IPS DF 4.7 (cell line): ENCODE results near the gene UBASH3A.
"Not testable (repeated sequence)": the region's sequence is repeated elsewhere in the genome, so short reads cannot be mapped to it uniquely, and the experiment has no call there.

Experiments
- DNase-seq: peaks from one replicate; pipeline ENCODE4 v3.0.0-alpha.2; 2013; ENCODE audit warnings: low spot score; ENCODE audit errors: extremely low read depth

The UBASH3A gene

DNA sequence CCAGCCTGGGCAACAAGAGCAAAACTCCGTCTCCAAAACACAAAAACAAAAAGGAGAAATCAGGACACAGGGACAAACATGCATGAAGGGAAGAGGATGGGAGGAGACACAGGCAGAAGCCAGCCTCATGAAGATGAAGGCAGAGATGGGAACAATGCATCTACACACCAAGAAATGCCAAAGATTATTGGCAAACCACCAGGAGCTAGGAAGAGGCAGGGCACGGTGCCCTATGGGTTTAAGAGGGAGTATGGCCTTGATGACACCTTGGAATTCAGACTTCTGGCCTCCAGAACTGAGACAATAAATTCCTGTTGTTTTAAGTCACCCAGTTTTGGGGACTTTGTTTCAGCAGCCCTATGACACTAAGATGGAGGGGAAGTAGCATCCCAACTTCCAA lies 13.0 kb upstream of the UBASH3A start:
- DNase-seq, result no peak

DNA sequence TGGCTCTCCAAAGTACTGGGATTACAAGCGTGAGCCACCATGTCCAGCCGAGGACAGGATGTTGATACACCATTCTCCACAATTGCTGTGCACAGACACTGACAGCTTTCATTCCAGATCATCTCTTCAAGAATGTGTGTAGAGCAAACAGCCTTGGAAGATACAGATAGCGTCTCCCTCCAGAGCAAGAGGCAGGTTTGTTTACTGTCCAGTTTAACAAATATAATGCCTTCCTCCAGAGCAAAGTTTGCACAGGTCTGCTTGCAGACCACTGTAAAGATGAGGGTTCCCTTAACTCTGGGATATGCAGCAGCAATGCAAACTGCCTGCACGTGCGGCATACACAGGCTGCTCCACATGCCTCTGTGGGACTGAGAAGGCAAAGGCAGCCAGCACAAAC lies 12.4 kb upstream of the UBASH3A start:
- DNase-seq, result no peak

DNA sequence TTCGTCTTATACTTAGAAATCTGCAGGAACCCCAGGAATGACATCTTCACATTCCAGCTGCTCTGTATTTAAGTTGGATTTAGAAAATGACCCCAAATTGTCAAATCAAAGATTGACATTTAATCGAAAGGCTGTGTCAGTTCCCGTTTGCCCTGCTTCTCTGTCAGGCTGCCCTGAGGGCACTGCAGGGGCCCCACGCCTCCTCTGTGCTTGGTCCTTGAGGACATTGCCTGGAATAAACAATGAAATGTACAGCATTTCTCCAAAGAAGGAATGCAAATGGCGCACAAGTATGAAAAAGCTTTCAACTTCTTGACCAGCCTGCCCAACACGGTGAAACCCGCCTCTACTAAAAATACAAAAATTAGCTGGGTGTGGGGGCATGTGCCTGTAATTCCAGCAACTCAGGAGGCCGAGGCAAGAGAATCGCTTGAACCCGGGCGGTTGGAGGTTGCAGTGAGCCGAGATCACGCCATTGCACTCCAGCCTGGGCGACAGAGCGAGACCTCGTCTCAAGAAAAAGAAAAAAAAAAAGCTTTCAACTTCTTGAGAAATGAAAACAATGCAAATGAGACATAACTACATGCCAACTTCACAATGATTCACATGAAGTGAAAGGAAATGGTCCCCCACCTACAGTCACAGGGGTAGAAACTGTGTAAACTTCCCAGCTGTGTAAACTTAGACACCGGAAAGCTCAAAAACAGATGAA lies 10.8 kb upstream of the UBASH3A start:
- DNase-seq, result no peak

DNA sequence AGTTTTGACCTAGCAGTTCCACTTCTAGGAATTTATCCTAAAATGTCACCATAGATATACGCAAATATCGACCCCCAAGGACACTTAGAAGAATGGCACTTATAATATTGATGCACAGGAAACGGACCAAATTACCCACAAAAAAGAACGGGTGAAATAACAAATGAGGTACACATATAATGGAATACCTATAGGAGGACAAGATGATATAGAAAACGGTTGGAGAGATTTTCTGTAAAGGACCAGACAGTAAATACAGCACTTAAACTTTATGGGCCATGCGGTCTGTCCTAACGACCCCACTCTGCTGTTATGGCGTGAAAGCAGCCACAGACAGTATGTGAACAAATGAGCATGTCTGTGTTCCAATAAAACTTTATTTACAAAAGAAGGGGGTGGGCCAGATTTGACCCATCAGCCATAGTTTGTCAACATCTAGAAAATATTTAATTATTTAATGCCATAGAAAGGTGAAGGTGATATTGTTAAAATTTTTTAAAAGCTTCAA lies 10.2 kb upstream of the UBASH3A start:
- DNase-seq, result no peak

DNA sequence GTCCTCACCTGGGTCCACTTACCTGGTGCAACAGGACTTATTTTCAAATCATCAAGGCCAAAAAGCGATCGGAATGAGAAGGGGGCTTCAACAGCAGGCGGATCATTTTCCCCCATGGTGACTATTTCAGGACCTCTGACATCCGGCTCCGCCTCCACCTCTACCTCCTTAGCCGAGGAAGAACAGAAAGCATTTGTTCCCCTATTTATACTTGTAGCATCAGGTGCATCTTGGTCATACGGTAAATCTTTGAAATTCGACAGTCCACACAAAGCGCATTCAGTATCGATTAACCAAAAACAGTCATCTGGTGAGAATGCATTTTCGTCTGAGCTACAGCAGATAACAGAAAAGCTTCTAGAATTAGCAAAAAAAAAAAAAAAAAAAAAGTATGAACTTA lies 8.4 kb upstream of the UBASH3A start:
- no peak for DNase-seq

DNA sequence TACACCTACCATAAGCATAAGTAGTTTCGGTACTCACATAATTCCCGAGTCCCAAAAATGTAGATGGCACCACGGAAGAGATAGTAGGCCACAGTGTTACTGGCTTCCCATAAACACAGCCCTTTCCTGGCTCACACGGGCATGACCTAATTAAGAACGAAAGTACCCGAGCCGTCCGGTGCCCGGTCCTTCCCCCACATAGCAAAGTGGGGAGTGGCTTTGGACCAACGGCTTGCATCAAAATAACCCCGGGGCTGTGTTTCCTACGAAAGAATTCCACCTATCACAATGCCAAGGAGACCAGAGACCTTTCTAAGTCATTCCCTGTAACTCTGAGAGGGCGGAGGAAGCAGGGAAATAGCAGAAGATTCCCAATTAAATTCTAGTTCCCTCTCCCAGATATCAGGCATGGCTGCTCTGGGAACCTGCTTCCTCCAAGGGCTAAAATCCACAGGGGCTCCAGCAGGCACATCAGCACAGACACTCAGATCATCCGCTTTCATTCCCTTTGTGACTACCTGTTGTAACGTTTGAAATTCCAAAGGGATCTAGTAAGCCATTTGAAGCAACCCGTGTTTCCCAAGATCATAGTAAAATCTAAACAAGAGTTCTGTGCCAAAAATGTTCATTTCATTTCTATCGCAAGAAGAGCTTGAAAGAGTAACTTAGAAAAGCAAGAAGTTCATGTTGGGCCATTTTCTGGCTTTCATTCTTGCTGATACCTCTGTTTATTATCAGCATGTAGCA lies 7.6 kb upstream of the UBASH3A start, which contains the start of gene TMPRSS3:
Gene TMPRSS3 (minus strand): TSS at position 148 of the 747 bp plus-strand sequence. CDS start 635 bp downstream, outside the sequence.
- no peak for DNase-seq

DNA sequence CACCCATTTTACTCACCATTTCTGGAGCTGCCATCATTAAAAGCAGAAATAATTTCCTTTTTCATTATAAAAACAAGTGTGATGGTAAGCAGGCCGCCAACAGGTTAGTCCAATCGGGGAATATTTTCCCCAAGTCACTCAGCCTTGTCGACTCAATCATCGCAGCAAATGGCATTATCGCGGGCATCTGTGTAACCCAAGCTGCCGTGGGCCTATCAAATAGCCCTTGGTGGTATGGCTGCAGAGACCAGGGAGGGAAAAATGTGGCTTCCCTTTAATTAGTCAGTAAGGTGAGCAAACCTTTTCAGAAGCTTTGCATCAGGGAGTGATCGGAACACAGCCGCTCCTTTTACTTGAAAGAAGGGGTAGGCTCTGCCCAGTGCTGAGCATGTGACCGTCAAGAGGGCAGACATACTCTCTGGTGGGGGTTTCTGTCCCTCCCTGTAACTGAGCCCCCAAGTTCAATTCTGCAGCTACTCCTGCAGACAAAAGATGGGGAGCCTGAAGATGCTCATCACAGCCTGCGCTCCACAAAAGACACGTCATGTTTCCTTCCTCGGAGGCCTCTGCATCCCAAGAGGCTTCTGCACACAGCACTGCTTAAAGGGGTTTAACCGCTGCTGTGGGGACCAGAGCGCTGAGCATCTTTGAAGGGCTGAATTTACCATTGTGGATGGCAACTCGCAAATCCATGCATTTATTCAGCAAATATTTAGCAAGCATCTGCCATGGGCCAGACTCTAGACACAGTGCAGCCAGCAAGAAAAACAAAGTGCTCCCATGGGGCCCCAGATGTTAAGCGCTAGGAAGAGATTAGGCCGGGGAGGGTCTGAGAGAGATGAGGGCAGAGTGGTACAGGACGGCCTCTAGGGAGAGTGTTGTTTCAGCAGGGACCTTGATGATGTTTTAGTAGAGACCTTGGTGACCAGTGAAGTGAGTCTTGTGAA lies 6.6 kb upstream of the UBASH3A start:
- DNase-seq, result no peak

DNA sequence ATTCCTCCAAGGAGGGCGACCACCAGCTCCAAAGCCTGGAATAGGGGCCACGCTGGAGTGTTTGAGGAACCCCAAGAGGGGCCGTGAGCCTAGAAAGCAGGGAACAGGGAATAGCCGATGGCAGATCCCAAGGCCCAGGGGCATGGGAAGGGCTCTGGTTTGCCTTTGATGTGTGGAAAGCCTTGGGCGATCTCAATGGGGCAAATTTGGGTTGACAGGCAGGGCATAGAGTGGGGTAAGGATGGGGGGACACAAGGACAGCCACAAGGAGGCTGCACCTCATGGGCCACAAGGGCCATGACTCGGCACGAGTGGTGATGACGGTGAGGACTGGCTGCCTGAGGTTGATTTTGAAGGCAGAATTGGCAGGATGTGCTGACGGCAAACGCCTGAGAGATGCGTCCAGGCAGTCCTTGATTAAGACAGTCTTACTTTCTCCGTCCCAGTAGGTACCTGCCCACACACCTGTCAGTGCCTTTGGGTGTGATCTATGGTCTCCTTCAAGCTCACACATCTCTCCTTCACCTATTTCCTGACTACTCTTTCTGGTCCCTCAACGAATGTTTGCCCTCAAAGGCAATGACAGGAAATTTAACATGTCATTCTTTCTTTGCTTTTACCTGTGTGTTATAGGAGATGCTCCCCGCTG lies 5.8 kb upstream of the UBASH3A start:
- DNase-seq, result no peak

DNA sequence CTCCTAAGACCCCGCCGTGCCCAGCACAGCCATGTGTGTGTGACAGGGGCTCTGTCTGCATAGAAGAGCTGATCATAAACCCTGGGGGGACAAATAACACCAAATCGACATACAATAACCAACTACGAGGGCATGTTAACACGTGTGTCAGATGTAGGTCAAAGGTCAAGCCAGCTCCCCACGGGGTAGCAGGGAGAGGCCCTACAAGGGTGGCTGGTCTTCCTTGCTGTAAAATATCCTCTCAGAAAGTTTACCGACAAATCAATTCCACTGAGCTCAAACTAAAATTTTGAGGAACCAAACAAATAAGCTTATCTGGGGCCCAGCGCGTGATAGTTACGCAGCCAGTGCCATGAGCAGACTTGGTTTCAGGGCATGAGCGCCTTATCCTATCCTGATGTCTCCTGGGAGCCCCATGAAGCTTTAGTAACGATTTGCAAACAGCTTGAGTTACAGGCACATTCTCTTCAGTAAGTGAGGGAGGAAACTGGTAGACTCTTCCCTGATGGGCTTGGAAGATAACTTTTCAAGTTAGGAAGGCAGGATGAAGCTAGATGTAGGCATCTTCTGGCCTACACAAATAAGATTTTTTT lies 5.2 kb upstream of the UBASH3A start:
- no peak for DNase-seq

DNA sequence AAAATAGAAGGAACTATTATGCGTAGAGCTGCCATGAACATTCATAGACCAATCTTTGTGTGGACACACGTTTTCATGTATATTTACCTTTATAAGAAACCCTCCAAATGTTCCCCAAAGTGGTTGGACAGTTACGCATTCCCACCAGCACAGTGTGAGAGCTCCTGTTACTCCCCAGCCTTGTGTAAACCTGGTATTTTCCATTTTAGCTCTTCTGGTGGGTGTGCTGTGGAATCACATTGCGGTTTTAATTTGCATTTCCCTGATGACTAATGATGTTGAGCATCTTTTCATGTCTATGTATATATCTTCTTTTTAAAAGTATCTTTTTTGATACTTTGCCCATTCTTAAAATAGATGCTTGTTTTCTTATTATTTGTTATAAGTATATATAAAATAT lies 3.2 kb upstream of the UBASH3A start:
- DNase-seq, result no peak

DNA sequence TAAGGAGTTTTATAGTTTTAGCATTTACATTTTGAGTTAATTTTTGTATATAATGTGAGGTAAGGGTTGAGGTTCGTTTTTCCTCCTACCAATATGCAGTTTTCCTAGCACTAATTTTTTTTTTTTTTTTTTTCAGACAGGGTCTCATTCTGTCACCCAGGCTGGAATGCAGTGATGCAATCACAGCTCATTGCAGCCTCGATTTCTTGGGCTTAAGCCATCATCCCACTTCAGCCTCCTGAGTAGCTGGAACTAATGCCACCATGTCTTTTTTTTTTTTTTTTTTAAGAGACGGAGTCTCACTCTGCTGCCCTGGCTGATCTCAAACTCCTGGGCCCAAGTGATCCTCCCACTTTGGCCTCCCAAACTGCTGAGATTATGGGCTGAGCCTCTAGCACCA lies 2.5 kb upstream of the UBASH3A start:
- no peak for DNase-seq

DNA sequence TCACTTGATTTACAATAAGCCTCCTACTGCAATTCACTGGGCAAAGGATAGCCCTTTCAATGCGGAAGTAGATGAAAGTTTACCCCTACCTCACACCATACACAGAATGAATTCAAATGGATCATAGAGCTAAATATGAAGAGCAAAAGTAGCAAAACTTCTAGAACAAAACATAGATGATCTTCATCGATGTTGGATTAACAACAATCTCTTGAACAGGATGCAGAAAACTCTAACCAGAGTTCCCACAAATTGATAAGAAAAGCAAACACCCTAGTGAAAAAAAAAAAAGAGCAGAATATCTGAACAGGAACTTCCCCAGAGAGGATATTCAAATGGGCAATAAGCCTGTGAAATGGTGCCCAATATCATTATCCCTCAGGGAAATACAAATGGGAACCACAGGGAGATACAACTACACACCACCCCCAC lies 1.9 kb upstream of the UBASH3A start:
- no peak for DNase-seq

DNA sequence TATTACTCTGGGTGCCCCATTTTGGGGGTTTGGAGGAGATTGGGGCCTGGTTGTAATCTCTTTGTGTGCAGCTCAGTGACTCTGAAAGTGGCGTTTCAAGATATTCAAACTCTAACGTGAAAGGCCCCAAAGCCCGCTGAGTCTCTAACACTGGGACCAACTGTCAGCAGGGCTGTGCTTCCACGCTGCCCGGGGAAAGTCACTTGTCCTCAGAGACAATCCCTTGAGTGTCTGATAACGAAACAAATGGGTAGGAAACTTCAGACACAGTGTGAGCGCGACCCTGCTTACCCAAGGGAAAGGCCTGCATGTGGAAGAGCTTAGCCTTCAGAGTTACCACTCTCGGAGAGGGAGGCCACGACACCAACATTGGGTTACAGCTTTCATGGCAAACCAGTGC lies 837 bp downstream of the UBASH3A start:
- no peak for DNase-seq

DNA sequence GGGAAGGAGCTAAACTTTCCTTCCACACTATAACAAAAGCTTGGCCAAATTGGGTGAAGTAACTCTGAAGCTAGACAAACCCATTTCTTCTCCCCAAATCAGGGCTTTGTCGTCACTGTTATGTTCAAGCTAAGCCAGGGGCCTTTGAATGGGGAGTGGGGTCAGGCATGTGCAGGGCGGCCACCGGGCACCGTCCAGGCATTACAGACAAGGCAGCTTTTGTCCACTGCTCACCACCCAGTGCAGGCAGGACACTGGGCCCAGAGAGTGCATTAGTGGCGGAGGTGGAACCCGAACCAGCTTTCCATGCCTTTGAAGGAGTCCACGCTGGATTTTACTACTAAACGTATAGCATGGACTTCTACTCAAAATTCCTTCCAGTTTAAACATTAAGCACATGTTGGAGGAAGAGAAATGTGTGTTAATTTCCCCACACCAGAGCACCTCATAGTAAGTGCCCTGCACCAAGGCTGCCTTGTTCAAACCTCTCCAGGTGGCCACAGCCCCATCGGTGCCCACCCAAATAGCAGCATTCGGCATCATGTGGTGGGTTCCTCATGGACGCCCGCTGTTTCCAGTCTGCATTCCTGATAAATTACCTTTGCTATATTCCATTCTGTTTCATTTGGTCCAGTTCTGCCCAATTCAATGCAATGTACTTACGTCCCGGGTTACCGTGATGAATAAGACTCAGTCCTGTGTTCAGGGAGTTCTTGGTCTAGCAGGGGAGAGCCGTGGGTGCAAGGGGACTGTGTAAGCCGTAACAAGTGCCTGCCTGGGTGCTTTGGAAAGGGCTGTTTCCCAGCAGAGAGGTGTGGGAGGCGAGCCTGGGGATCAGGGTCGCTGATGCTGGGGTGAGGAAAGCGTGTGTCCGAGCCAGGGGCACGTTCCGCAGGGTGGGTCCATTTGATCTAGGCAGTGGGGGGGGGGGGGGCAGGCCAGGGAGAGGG lies 1.6 kb downstream of the UBASH3A start:
- DNase-seq, result no peak

DNA sequence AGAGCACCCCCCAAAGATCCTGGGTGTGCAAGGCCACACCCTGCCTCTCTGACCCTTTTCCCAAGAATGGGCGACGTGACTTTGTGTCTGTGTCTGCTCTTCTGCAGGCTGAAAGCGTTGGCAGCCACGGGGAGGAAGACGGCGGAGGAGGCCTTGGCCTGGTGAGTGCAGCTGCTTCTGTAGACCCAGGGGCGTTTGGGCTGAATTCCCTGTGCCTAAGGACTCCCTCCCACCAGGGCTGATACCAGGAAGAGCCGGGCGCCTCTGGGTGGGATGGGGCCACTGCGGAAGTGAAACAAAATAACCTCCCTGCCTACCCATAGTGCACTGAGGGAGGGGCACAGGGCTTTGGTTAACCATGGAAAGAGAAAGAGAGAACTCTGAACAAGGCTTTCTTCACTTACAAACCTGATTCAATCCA lies 2.5 kb downstream of the UBASH3A start:
- DNase-seq, result no peak

DNA sequence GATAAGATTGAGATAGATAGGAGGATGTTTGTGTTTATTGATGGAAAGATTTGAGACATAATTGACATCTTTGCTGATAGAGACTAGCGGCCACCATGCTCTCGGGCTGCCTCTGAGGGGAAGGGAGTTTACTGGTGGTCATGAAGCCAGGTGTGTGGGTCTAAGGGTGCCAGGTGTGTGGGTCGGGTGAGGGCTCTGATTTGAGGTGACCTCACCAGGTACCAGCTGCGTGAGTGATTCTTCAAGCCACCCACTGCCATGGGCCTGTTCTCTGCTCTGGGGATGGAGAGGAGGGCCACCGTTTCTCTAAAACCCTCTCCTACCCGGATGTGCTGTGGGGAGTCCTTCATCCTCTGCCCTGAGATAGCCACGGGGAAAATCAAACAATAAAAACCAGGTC lies 3.2 kb downstream of the UBASH3A start:
- DNase-seq, result no peak

DNA sequence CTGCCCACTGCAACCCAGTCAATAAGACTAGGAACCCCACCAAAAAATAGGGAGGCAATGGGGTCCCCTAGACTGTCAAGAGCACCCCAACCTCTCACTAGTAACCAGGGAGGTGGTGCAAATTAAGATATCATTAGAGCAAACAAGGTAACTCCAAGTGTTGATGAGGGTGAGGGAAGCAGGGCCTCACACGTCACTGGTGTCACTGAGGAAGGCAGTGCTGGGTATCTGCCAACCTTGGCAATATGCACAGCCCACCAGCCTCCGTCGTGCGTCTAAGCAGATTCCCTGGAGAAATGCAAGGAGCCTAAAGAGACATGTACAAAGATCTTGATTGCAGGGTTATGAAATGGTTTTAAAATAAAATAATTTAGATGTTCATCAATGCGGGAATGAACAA lies 3.8 kb downstream of the UBASH3A start:
- no peak for DNase-seq

DNA sequence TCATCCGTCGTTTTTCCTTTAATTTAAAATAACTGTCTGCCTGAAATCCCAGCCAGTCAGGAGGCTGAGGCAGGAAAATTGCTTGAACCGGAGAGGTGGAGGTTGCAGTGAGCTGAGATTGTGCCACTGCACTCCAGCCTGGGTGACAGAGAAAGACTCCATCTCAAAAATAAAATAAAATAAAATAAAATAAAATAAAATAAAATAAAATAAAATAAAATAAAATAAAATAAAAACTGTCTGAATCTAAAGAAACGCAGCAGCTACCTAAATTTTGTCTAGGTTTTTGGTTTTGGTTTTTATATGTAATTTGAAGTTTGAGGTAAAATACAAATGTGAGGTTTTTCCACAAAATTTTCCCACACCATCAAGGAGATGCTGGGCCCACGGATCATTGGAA lies 5.0 kb downstream of the UBASH3A start:
- not testable (repeated sequence) for DNase-seq

DNA sequence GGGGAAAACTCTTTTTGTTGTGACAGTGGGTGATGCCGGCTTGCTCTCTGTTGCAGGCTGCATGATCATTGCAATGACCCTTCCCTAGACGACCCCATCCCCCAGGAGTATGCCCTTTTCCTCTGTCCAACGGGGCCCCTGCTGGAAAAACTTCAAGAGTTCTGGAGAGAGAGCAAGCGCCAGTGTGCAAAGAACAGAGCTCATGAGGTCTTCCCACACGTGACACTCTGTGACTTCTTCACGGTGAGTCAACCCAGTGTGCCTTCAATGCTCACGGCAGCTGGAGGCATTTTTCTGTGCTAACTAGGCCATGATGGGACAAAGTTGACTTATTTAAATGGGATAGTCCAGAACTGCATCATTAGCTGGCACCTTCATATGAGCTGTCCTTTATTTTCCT lies 5.7 kb downstream of the UBASH3A start:
- no peak for DNase-seq
